Mesenchymal stem cell (in vitro differentiated cells and primary cell): Measurements from ENCODE around the gene HOXC10.

Source experiments
- DNase-seq: peaks from one replicate; pipeline ENCODE4 v3.0.0-alpha.2; 2013
- H2AFZ ChIP-seq: one replicate; pipeline ENCODE4 v1.6.1; 2013; ENCODE audit warnings: low read depth, mild to moderate bottlenecking, control low read depth, inconsistent platforms, low read length, moderate library complexity
- H2AK5ac ChIP-seq: 2 replicates; pipeline ENCODE4 v1.6.1; 2013; ENCODE audit warnings: low read length, moderate library complexity, mild to moderate bottlenecking, inconsistent platforms; ENCODE audit not compliant: severe bottlenecking
- H2BK120ac ChIP-seq: one replicate; pipeline ENCODE4 v1.6.1; 2013; ENCODE audit warnings: low read depth, mild to moderate bottlenecking, inconsistent platforms, low read length, moderate library complexity
- H2BK12ac ChIP-seq, 2 experiments: one replicate each; pipeline ENCODE4 v1.6.1; 2013; ENCODE audit warnings: inconsistent platforms in 2 of 2, low read length in 2 of 2, mild to moderate bottlenecking in 2 of 2, moderate library complexity in 2 of 2, control low read depth in 1 of 2
- H2BK15ac ChIP-seq: one replicate; pipeline ENCODE4 v1.6.1; 2013; ENCODE audit warnings: mild to moderate bottlenecking, low read depth, inconsistent platforms; ENCODE audit not compliant: poor library complexity, severe bottlenecking
- H2BK5ac ChIP-seq: 2 replicates; pipeline ENCODE4 v1.6.1; 2013; ENCODE audit warnings: low read depth, mild to moderate bottlenecking, low read length, control low read depth, inconsistent platforms; ENCODE audit not compliant: poor library complexity, severe bottlenecking
- H3K14ac ChIP-seq, 2 experiments: one replicate each; pipeline ENCODE4 v1.6.1; 2013; ENCODE audit warnings: inconsistent platforms in 2 of 2, low read length in 2 of 2, control low read depth in 1 of 2, mild to moderate bottlenecking in 1 of 2, moderate library complexity in 1 of 2
- H3K18ac ChIP-seq, 2 experiments: one replicate each; pipeline ENCODE4 v1.6.1; 2013; ENCODE audit warnings: inconsistent platforms in 2 of 2, low read length in 2 of 2, control low read depth in 1 of 2, low read depth in 1 of 2, mild to moderate bottlenecking in 1 of 2
- H3K23ac ChIP-seq, 2 experiments: one replicate each; pipeline ENCODE4 v1.6.1; 2013; ENCODE audit warnings: inconsistent platforms in 2 of 2, low read length in 2 of 2, mild to moderate bottlenecking in 2 of 2, moderate library complexity in 2 of 2, control low read depth in 1 of 2
- H3K27ac ChIP-seq: 2 replicates; pipeline ENCODE4 v1.5.1; 2013; ENCODE audit warnings: mild to moderate bottlenecking, moderate library complexity, low read length, control low read depth, inconsistent platforms; ENCODE audit not compliant: poor library complexity, severe bottlenecking
- H3K27me3 ChIP-seq, 2 experiments: 2 replicates each; pipeline versions ENCODE4 v1.6.1 to v1.7.0; 2013; ENCODE audit warnings: low read length in 2 of 2, mild to moderate bottlenecking in 2 of 2, moderate library complexity in 2 of 2, control low read depth in 1 of 2, inconsistent platforms in 1 of 2; ENCODE audit not compliant: control insufficient read depth in 1 of 2, insufficient read depth in 1 of 2
- H3K36me3 ChIP-seq, 2 experiments: 2 replicates each; pipeline versions ENCODE4 v1.6.1 to v1.7.0; 2013; ENCODE audit warnings: low read length in 2 of 2, control low read depth in 1 of 2, inconsistent platforms in 1 of 2, low read depth in 1 of 2, mild to moderate bottlenecking in 1 of 2; ENCODE audit not compliant: insufficient read depth in 2 of 2, control insufficient read depth in 1 of 2
- H3K4ac ChIP-seq, 2 experiments: one replicate each; pipeline ENCODE4 v1.6.1; 2013; ENCODE audit warnings: inconsistent platforms in 2 of 2, low read length in 2 of 2, mild to moderate bottlenecking in 2 of 2, moderate library complexity in 2 of 2, control low read depth in 1 of 2, low read depth in 1 of 2
- H3K4me1 ChIP-seq: 2 replicates; pipeline ENCODE4 v1.6.1; 2013; ENCODE audit warnings: low read depth, low read length, control low read depth; ENCODE audit not compliant: control insufficient read depth, insufficient read depth
- H3K4me2 ChIP-seq: 2 replicates; pipeline ENCODE4 v1.6.1; 2013; ENCODE audit warnings: low read length, mild to moderate bottlenecking, inconsistent platforms; ENCODE audit not compliant: poor library complexity, severe bottlenecking
- H3K4me3 ChIP-seq, 2 experiments: 2 replicates each; pipeline versions ENCODE4 v1.5.1 to v1.7.0; 2013; ENCODE audit warnings: low read length in 2 of 2, mild to moderate bottlenecking in 2 of 2, control low read depth in 1 of 2, low read depth in 1 of 2; ENCODE audit not compliant: insufficient read depth in 1 of 2
- H3K79me1 ChIP-seq: replicated peaks from 2 replicates; pipeline ENCODE4 v1.6.1; 2013; ENCODE audit warnings: mild to moderate bottlenecking, control low read depth, low read length, inconsistent platforms; ENCODE audit not compliant: poor library complexity, severe bottlenecking
- H3K9ac ChIP-seq: 2 replicates; pipeline ENCODE4 v1.7.0; 2013; ENCODE audit warnings: mild to moderate bottlenecking, low read length, moderate library complexity
- H3K9me3 ChIP-seq: 2 replicates; pipeline ENCODE4 v1.7.0; 2013; ENCODE audit warnings: mild to moderate bottlenecking, low read length; ENCODE audit not compliant: control insufficient read depth
- H4K8ac ChIP-seq: one replicate; pipeline ENCODE4 v1.6.1; 2013; ENCODE audit warnings: inconsistent platforms, mild to moderate bottlenecking, low read length, moderate library complexity
- H4K91ac ChIP-seq: one replicate; pipeline ENCODE4 v1.6.1; 2013; ENCODE audit warnings: mild to moderate bottlenecking, low read length, inconsistent platforms
- WGBS: methylation state at CpG from one replicate; pipeline ENCODE4 v1.1.7; 2013; ENCODE audit warnings: mixed read lengths; 5-methylcytosine and 5-hydroxymethylcytosine counted together

HOXC10 gene

DNA sequence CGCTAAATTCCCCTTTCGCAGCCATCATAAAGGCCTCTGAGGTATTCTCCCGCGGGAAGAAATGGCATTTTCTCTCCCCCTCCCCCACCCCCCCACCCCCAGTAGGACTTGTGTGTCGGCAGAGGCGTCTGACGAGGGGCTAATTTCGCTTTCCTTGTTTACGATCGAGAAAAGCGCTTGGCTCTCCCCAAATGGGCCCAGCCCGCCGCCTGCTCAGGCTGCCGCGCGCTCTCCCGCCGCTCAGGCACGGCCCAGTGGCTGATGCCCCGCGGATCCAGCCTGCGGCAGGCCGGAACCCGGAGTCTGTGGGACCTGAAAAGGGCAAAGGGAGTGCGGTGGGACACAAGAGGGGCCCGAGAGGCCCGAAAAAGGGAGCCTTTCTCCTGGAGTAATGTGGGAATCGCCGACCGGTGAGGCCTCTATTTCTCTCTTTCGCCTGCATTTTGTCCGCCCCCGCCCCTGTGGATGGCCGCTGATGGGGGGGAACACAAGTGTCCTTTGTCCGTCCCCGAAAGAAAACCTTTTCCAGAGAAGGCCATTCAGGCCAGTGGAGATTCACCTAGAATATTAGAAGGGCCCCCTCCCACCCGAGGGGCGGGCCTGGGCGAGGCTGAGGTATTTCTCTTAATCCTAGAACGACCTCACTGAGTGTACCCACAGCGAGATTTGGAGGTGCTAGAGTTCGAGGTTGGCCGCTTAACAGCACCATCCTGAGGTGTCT is 34.3 kb downstream of the HOXC10 start:
- 2% methylated on average over 37 of the region's 43 CpGs for WGBS
- H3K4me3 ChIP-seq = peak overlapping the region; percentile 57 to 91

DNA sequence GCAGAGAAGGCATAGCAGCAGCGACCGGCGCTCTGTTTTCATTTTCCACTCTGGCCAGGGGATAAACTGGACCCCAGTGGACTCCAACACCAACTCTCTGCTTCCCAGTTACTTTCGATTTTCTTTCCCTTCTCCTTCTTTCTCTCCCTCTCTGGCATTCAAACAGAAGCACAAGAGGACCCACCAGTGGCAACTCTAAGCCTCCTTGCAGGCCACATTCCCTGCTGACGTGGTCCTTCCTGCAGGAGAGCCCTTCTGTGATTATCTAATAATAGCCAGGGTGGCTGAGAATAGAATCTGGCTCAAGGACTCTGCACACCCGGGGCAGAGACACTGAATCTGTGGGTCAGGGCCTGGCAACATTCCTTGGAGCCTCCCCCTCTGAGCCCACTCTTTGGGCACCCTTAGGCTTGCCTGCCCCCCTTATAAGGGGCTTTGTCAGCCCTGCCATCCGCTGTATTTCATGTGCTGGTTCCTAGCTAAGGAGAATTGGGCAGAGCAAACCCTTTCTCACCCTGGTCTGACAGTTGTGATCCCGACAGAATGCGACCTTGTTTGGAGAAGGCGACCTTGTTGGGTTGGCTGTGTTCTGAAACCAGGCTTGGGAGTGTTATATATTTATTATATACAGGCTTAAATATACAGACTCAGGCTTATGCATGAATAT is 35.1 kb downstream of the HOXC10 start:
- peak overlapping the region in 1 of 2 experiments; percentile 93 for H3K4ac ChIP-seq
- H2AK5ac ChIP-seq = peak overlapping the region; percentile 71
- H3K4me2 ChIP-seq = peak overlapping the region; percentile 93
- peak overlapping the region in 1 of 2 experiments; percentile 63 for H3K14ac ChIP-seq
- peak overlapping the region; percentile 93 for H3K27ac ChIP-seq
- H2BK12ac ChIP-seq = peak overlapping the region; percentile 23 to 75
- peak overlapping the region; percentile 100 for H2BK120ac ChIP-seq
- peak overlapping the region; percentile 80 for H4K91ac ChIP-seq
- DNase-seq = peak; percentile 87
- H3K9me3 ChIP-seq = no peaks in the 10 kb centered on the region
- H3K9ac ChIP-seq = peak overlapping the region; percentile 96
- peak overlapping the region; percentile 96 for H4K8ac ChIP-seq
- peak overlapping the region; percentile 70 to 99 for H3K18ac ChIP-seq
- H2BK5ac ChIP-seq = peak overlapping the region; percentile 95
- peaks cover 31% of the 10 kb centered on the region for H3K4me1 ChIP-seq
- H2AFZ ChIP-seq = no peak overlapping the region
- peak overlapping the region in 1 of 2 experiments; percentile 85 for H3K23ac ChIP-seq
- H3K4me3 ChIP-seq = peak overlapping the region; percentile 37 to 86
- H3K27me3 ChIP-seq = no peaks in the 10 kb centered on the region
- WGBS = 3% methylated on average over 7 of the region's 10 CpGs
- no peaks in the 10 kb centered on the region for H3K79me1 ChIP-seq
- H3K36me3 ChIP-seq = no peaks in the 10 kb centered on the region
- H2BK15ac ChIP-seq = peak overlapping the region; percentile 92

More for the DNA sequence above, 34.3 kb downstream of the HOXC10 start:
- DNase-seq = peak; percentile 72
- Histone ChIP-seq H3K4me1 (peaks cover 30% of the 10 kb centered on the region), H3K9me3 (no peaks in the 10 kb centered on the region), H3K18ac (peak overlapping the region; percentile 99), H3K79me1 (no peaks in the 10 kb centered on the region), H3K36me3 (no peaks in the 10 kb centered on the region), H3K4me2 (peak overlapping the region; percentile 93), H3K4ac (peak overlapping the region; percentile 93 to 95), H2BK15ac (peak overlapping the region; percentile 92), H2AK5ac (peak overlapping the region; percentile 26), H3K23ac (peak overlapping the region; percentile 20 to 98), H2AFZ (no peak overlapping the region), H3K27me3 (no peaks in the 10 kb centered on the region), H2BK120ac (peak overlapping the region; percentile 100), H4K8ac (peak overlapping the region; percentile 95), H3K27ac (peak overlapping the region; percentile 93), H4K91ac (peak overlapping the region; percentile 99), H3K14ac (peak overlapping the region; percentile 30 to 99), H3K9ac (peak overlapping the region; percentile 96), H2BK12ac (peak overlapping the region; percentile 21 to 70), H2BK5ac (peak overlapping the region; percentile 95)

DNA sequence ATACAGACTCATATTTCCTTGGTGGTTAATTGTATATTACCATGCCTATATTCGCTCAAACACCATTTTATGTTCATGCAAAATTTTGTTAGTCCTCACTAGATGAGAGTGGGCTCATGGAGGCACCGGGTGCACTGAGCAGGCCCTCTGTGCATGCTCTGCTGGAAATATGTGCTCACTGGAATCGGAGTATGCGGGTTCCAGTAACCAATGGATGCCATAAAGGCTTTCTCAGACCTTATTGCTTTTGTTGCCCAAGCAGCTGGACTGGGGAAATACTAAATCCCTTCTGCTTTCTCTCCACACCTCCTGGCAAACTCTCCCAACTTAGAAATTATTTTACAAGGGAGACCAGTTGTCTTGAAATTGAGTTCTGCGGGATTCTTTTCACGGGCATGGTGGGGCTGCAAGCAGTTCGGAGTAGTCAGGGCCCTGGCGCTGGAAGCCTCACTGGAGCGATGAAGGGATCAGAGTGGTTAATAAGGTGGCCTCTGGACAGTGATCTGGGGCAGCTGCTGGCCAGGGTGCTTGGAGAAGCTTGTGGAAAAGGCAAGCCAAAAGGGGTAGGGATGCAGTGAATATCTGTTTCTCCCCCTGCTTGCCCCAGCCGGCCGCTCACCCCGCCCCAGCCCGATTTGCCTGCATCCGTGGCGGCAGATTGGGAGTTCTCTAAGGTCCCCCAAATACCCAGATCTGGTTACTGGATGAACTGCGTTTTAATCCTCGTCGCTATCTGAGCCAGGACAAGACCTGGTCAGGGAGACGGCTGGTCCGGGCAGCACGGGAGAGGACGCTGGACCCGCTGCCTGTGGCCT is 35.9 kb downstream of the HOXC10 start:
- Histone ChIP-seq H3K36me3 (no peaks in the 10 kb centered on the region), H3K4me3 (peak overlapping the region; percentile 45 to 86), H3K14ac (peak overlapping the region in 1 of 2 experiments; percentile 77), H3K18ac (peak overlapping the region; percentile 93 to 96), H4K91ac (peak overlapping the region; percentile 48), H3K23ac (peak overlapping the region in 1 of 2 experiments; percentile 29), H3K4me2 (peak overlapping the region; percentile 93), H2BK12ac (peak overlapping the region; percentile 3 to 90), H3K27me3 (peaks cover 0 to 3% of the 10 kb centered on the region in 2 experiments), H3K9me3 (no peaks in the 10 kb centered on the region), H2BK5ac (peak overlapping the region; percentile 39), H3K4me1 (peaks cover 30% of the 10 kb centered on the region), H2AK5ac (peak overlapping the region; percentile 57), H3K27ac (peak overlapping the region; percentile 93), H2BK15ac (peak overlapping the region; percentile 93), H3K4ac (peak overlapping the region; percentile 71 to 94), H3K9ac (peak overlapping the region; percentile 96), H2AFZ (no peak overlapping the region), H4K8ac (peak overlapping the region; percentile 90), H2BK120ac (peak overlapping the region; percentile 94), H3K79me1 (no peaks in the 10 kb centered on the region)
- 29% methylated on average over 23 of the region's 23 CpGs for WGBS
- peak; percentile 43 for DNase-seq
